ENCODE results near the gene EVL. TPM values are rescaled to one million over a fixed set of nuclear protein-coding genes. Genes with fewer than 3 reads are reported as not detected.
"Not testable (repeated sequence)": the region's sequence is repeated elsewhere in the genome, so short reads cannot be mapped to it uniquely, and the experiment has no call there.

Gene EVL
- total RNA-seq, 1 donor from 2014 or later = 36.2 TPM

- ATAC-seq (ENCODE audit: poor library complexity) = no peak
- intact Hi-C loops (cut with DNase I) = no loop called here
- no peak for DNase-seq
Observed at GRCh38 chr14:100060760-100061159, 4.5 kb upstream of the EVL start.

GRCh38 chr14:100062590-100062989, 2.6 kb upstream of the EVL start:
- ATAC-seq (ENCODE audit: poor library complexity) (no peak), DNase-seq (no peak)
- intact Hi-C loops (cut with DNase I) = no loop called here

- no peak for ATAC-seq (ENCODE audit: poor library complexity)
- no peak for DNase-seq
- intact Hi-C loops (cut with DNase I) = no loop called here
Observed at GRCh38 chr14:100063314-100063941, 1.8 kb upstream of the EVL start.

GRCh38 chr14:100064335-100065092, 708 bp upstream of the EVL start:
- DNase-seq; intact Hi-C loops (cut with DNase I): not testable (repeated sequence)
- ATAC-seq (ENCODE audit: poor library complexity) = peak; percentile 9

- ATAC-seq (ENCODE audit: poor library complexity) (peak; percentile 66), DNase-seq (no peak)
- intact Hi-C loops (cut with DNase I) = no loop called here
Observed at GRCh38 chr14:100065942-100066574, 836 bp downstream of the EVL start.

GRCh38 chr14:100066962-100067361, 1.7 kb downstream of the EVL start:
- DNase-seq = no peak
- intact Hi-C loops (cut with DNase I) = no loop called here
- ATAC-seq (ENCODE audit: poor library complexity) = peak; percentile 27

- intact Hi-C loops (cut with DNase I) = no loop called here
- no peak for DNase-seq
- ATAC-seq (ENCODE audit: poor library complexity) = no peak
Observed at GRCh38 chr14:100067481-100067880, 2.3 kb downstream of the EVL start.

- ATAC-seq (ENCODE audit: poor library complexity) (peak; percentile 30), DNase-seq (peak; percentile 53)
- intact Hi-C loops (cut with DNase I) = no loop called here
Observed at GRCh38 chr14:100067971-100068959, 3.0 kb downstream of the EVL start.

GRCh38 chr14:100069161-100069800, 4.1 kb downstream of the EVL start:
- DNase-seq (no peak), ATAC-seq (ENCODE audit: poor library complexity) (no peak)
- intact Hi-C loops (cut with DNase I) = no loop called here

GRCh38 chr14:100070310-100070709, 5.1 kb downstream of the EVL start:
- ATAC-seq (ENCODE audit: poor library complexity) = no peak
- intact Hi-C loops (cut with DNase I) = no loop called here
- no peak for DNase-seq

- no peak for ATAC-seq (ENCODE audit: poor library complexity)
- no peak for DNase-seq
- intact Hi-C loops (cut with DNase I) = no loop called here
Observed at GRCh38 chr14:100071545-100071944, 6.3 kb downstream of the EVL start.

GRCh38 chr14:100072783-100073346, 7.6 kb downstream of the EVL start:
- DNase-seq = no peak

GRCh38 chr14:100073576-100074430, 8.6 kb downstream of the EVL start:
- no peak for ATAC-seq (ENCODE audit: poor library complexity)
- no peak for DNase-seq
- intact Hi-C loops (cut with DNase I) = no loop called here

More at GRCh38 chr14:100072783-100073346, 7.6 kb downstream of the EVL start:
- ATAC-seq (ENCODE audit: poor library complexity) = no peak
- intact Hi-C loops (cut with DNase I) = no loop called here

- intact Hi-C loops (cut with DNase I) = no loop called here
- no peak for ATAC-seq (ENCODE audit: poor library complexity)
Observed at GRCh38 chr14:100074431-100075100, 9.3 kb downstream of the EVL start.

GRCh38 chr14:100075681-100076080, 10.5 kb downstream of the EVL start:
- DNase-seq = no peak
- no peak for ATAC-seq (ENCODE audit: poor library complexity)
- intact Hi-C loops (cut with DNase I) = no loop called here

More at GRCh38 chr14:100074431-100075100, 9.3 kb downstream of the EVL start:
- DNase-seq = no peak

- DNase-seq (peak; percentile 59), ATAC-seq (ENCODE audit: poor library complexity) (peak; percentile 41)
- intact Hi-C loops (cut with DNase I) = no loop called here
Observed at GRCh38 chr14:100076133-100076532, 10.9 kb downstream of the EVL start.

- DNase-seq (peak; percentile 66), ATAC-seq (ENCODE audit: poor library complexity) (peak; percentile 78)
- intact Hi-C loops (cut with DNase I) = no loop called here
Observed at GRCh38 chr14:100076606-100077005, 11.4 kb downstream of the EVL start.

All from Right ventricle myocardium superior (tissue), 1 donor.